ENCODE results near the gene HSD17B12.

Gene HSD17B12

GRCh38 chr11:43638717-43639116, 41.8 kb upstream of the HSD17B12 start:
- Histone ChIP-seq H2AFZ (ENCODE audit: low read length) (no peak overlapping the region), H3K9me2 (replicated peaks; ENCODE audit: insufficient read depth, low read length) (no peaks in the 10 kb centered on the region), H3K36me3 (replicated peaks; ENCODE audit: insufficient read depth, low read length) (no peaks in the 10 kb centered on the region), H3K9ac (ENCODE audit: low read length) (no peak overlapping the region), H3K79me2 (ENCODE audit: low read length) (no peaks in the 10 kb centered on the region), H3K4me2 (ENCODE audit: low read depth, low read length) (no peak overlapping the region), H4K20me1 (ENCODE audit: insufficient read depth, low read length) (no peaks in the 10 kb centered on the region), H3K27ac (ENCODE audit: low read length) (no peak overlapping the region), H3K9me3 (replicated peaks; ENCODE audit: insufficient read depth, low read length) (no peaks in the 10 kb centered on the region), H3K4me1 (ENCODE audit: low read length) (no peaks in the 10 kb centered on the region), H3F3A (ENCODE audit: insufficient read depth, low read length) (no peaks in the 10 kb centered on the region), H3K27me3 (replicated peaks; ENCODE audit: insufficient read depth, low read length) (peaks cover 10% of the 10 kb centered on the region; the same call in 1 of the 2 replicates), H3K4me3 (ENCODE audit: low read length) (no peak overlapping the region)
- no peak for DNase-seq
- TF ChIP-seq EZH2phosphoT487 (IDR thresholded peaks at IDR 0.05; ENCODE audit: low read length) (no peak), EZH2 (optimal IDR thresholded peaks at IDR 0.05; ENCODE audit: low read depth, low read length) (no peak)
- TF ChIP-seq, protein P1, sequence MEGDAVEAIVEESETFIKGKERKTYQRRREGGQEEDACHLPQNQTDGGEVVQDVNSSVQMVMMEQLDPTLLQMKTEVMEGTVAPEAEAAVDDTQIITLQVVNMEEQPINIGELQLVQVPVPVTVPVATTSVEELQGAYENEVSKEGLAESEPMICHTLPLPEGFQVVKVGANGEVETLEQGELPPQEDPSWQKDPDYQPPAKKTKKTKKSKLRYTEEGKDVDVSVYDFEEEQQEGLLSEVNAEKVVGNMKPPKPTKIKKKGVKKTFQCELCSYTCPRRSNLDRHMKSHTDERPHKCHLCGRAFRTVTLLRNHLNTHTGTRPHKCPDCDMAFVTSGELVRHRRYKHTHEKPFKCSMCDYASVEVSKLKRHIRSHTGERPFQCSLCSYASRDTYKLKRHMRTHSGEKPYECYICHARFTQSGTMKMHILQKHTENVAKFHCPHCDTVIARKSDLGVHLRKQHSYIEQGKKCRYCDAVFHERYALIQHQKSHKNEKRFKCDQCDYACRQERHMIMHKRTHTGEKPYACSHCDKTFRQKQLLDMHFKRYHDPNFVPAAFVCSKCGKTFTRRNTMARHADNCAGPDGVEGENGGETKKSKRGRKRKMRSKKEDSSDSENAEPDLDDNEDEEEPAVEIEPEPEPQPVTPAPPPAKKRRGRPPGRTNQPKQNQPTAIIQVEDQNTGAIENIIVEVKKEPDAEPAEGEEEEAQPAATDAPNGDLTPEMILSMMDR (IDR thresholded peaks at IDR 0.05; ENCODE audit: low read length): no peak

GRCh38 chr11:43639224-43639623, 41.3 kb upstream of the HSD17B12 start:
- peaks cover 10% of the 10 kb centered on the region; the same call in 1 of the 2 replicates for H3K27me3 ChIP-seq (replicated peaks; ENCODE audit: insufficient read depth, low read length)

GRCh38 chr11:43639920-43640319, 40.6 kb upstream of the HSD17B12 start:
- no peak overlapping the region for H3K4me3 ChIP-seq (ENCODE audit: low read length)
- peaks cover 8% of the 10 kb centered on the region for H3K79me2 ChIP-seq (ENCODE audit: low read length)
- H3K36me3 ChIP-seq (replicated peaks; ENCODE audit: insufficient read depth, low read length): no peaks in the 10 kb centered on the region
- H3K4me2 ChIP-seq (ENCODE audit: low read depth, low read length): no peak overlapping the region
- H3K27ac ChIP-seq (ENCODE audit: low read length): no peak overlapping the region
- no peak overlapping the region for H3K9ac ChIP-seq (ENCODE audit: low read length)
- no peaks in the 10 kb centered on the region for H4K20me1 ChIP-seq (ENCODE audit: insufficient read depth, low read length)
- H2AFZ ChIP-seq (ENCODE audit: low read length): no peak overlapping the region
- H3K9me3 ChIP-seq (replicated peaks; ENCODE audit: insufficient read depth, low read length): no peaks in the 10 kb centered on the region
- no peaks in the 10 kb centered on the region for H3F3A ChIP-seq (ENCODE audit: insufficient read depth, low read length)
- DNase-seq: no peak
- no peak for TF ChIP-seq EZH2 (optimal IDR thresholded peaks at IDR 0.05; ENCODE audit: low read depth, low read length)
- TF ChIP-seq, protein P1 (IDR thresholded peaks at IDR 0.05; ENCODE audit: low read length): no peak
- no peak for TF ChIP-seq EZH2phosphoT487 (IDR thresholded peaks at IDR 0.05; ENCODE audit: low read length)
- peaks cover 2% of the 10 kb centered on the region; the same call in 1 of the 2 replicates for H3K4me1 ChIP-seq (ENCODE audit: low read length)
- H3K27me3 ChIP-seq (replicated peaks; ENCODE audit: insufficient read depth, low read length): peaks cover 10% of the 10 kb centered on the region; the same call in 1 of the 2 replicates
- H3K9me2 ChIP-seq (replicated peaks; ENCODE audit: insufficient read depth, low read length): no peaks in the 10 kb centered on the region

More at GRCh38 chr11:43639224-43639623, 41.3 kb upstream of the HSD17B12 start:
- H3K9me2 ChIP-seq (replicated peaks; ENCODE audit: insufficient read depth, low read length): no peaks in the 10 kb centered on the region
- H3K4me3 ChIP-seq (ENCODE audit: low read length): no peak overlapping the region
- H3F3A ChIP-seq (ENCODE audit: insufficient read depth, low read length): no peaks in the 10 kb centered on the region
- H4K20me1 ChIP-seq (ENCODE audit: insufficient read depth, low read length): no peaks in the 10 kb centered on the region
- H3K9ac ChIP-seq (ENCODE audit: low read length): no peak overlapping the region
- H3K4me1 ChIP-seq (ENCODE audit: low read length): no peaks in the 10 kb centered on the region
- no peak overlapping the region for H3K27ac ChIP-seq (ENCODE audit: low read length)
- no peak overlapping the region for H2AFZ ChIP-seq (ENCODE audit: low read length)
- H3K4me2 ChIP-seq (ENCODE audit: low read depth, low read length): no peak overlapping the region
- H3K36me3 ChIP-seq (replicated peaks; ENCODE audit: insufficient read depth, low read length): no peaks in the 10 kb centered on the region
- H3K9me3 ChIP-seq (replicated peaks; ENCODE audit: insufficient read depth, low read length): no peaks in the 10 kb centered on the region
- no peak for DNase-seq
- peaks cover 2% of the 10 kb centered on the region; the same call in 1 of the 2 replicates for H3K79me2 ChIP-seq (ENCODE audit: low read length)
- TF ChIP-seq EZH2phosphoT487 (IDR thresholded peaks at IDR 0.05; ENCODE audit: low read length) (no peak), EZH2 (optimal IDR thresholded peaks at IDR 0.05; ENCODE audit: low read depth, low read length) (no peak)
- TF ChIP-seq, protein P1 (IDR thresholded peaks at IDR 0.05; ENCODE audit: low read length): no peak

All from MM.1S (cell line).